Urothelium cell line (cell line): Measurements from ENCODE around the gene ELAVL2.

Experiments used
- DNase-seq: peaks from one replicate; pipeline ENCODE4 v3.0.0; 2011; ENCODE audit warnings: low spot score, mixed read lengths
- FAIRE-seq: peaks from 2 replicates; lab custom pipeline; 2011; peaks lifted over from hg19 to GRCh38; lab: Jason Lieb, UNC

Gene ELAVL2

GRCh38 chr9:23826120-23826629, at the start of gene ELAVL2:
ELAVL2 (minus strand) TSS chr9:23826240; CDS start chr9:23762234, 64,006 bp downstream.
- DNase-seq (peak; percentile 86), FAIRE-seq (no peak)

DNA sequence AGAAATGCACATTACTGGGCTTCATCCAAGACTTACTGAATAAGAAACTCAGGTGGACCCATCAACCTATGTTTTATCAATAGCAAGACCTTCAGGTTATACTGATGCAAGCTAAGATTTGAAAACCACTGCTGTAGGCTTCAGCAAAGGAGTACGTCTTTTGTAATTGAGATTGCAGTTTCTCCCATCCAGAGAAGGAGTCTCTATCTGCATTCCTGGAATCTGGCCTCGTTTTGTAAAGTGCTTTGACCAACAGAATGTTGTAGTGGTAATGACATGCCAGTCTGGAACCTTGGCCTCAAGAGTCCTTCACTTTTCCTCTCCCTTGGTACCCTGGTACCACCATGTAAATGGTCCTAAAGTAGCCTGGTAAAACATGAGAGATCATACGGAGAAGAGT, 32.2 kb upstream of the ELAVL2 start:
- FAIRE-seq, result no peak

DNA sequence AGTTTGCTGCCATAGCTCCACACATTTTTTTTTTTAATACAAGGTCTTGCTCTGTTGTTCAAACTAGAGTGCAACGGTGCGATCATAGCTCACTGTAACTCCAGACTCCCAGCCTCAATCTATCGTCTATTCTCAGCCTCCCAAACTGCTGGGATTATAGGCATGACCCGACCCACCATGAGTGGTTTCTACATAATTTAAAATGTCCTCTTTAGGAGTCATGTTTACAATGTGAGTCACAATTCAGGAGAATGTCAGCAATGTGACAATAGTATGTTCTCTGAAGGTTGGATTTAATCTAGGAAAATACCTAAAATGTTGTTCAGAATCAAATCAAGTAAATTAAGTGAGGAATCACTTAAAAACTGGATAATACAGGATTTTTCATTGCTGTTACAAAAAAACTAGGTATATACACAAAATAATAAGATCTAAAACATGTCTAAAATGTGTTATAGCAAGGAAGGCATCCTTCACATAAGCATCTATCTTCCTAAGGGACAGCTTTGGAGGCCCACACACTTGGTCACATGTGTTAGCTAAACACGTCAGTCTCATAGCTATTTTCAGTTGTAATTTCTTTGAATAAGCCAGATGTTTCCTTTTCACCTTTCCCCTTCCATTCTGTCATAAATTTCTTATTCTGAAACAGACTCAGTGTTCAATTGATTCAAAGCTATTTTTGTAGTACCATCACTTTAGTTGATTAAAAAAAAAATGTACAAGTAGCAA, 30.0 kb upstream of the ELAVL2 start:
- DNase-seq (no peak), FAIRE-seq (no peak)

More for the DNA sequence above, 32.2 kb upstream of the ELAVL2 start:
- no peak for DNase-seq

DNA sequence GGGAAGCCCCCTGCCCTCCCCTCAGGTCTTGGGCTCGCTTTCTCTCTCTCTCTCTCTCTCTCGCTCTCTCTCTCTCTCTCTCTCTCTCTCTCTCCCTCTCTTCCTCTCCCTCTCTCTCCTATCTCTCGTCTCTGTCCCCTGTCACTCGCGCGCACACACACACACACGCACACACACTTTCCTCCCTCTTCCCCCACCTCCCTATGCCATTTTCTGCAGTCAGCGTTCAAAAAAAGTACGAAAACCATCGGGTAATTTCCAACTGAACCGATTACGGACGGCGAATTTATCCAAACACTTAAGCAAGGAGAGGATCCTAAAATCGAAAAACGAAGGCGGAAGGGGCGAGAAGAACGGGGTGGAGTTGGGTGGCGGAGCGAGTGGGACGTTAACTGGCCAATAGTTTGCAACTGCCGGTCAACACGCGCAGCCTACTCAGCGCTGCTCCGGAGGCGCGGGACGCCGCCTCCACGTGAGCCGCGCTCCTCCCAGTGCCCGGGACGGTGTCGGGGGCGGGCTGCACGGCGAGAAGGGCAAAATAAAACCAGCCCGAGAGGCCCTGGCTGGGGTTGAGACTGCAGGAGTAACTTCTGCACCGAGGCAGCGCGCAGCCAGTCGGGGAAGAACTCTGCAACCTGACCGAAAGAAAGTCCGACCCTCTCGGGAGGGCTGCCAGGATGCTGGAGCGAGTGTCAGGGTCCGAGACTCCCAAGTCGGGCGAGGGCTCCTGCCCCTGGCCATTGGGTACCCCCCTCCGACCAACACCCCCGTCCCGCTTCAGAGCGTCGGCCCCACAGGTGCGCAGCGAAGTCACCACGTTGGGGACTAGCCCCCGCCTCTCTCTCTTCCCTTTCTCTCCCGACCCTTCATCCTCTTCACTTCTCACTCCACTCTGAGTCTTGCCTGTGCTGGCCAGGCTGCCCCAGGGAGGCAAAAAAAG, 24.9 kb upstream of the ELAVL2 start:
- FAIRE-seq (peak; percentile 37), DNase-seq (peak; percentile 73)

GRCh38 chr9:23850242-23850689, 24.2 kb upstream of the ELAVL2 start:
- DNase-seq (peak; percentile 27), FAIRE-seq (no peak)

DNA sequence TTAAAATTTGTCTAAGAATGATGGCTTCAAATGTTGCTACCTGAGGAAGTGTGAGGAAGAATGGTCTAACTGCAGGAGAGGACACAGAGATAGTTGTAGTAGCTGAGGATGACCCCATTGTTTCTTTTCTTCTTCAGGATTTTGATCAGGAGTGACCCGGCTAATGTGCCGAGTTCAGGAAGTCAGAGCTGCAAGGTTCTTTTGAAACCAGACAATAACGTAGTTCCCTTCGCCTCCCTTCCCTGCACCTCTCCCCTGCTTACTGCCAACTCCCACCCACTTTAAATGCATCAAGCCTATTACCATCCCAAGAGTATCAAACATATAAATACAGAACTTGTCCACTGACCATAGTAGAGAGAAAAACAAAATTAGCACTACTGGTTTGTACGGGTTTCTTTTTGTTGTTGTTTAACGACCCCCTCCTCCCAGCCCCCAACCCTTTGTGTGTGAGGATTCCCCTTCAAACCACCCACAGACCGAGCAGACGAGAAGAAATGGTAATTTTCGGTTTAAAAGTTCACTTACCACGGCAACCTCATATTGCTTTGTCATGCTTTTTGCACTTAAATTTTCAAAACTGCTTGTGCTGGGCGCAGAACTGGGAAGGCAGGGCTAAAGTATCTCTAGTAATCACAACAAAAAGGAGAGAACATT, 23.5 kb upstream of the ELAVL2 start:
- no peak for FAIRE-seq

DNA sequence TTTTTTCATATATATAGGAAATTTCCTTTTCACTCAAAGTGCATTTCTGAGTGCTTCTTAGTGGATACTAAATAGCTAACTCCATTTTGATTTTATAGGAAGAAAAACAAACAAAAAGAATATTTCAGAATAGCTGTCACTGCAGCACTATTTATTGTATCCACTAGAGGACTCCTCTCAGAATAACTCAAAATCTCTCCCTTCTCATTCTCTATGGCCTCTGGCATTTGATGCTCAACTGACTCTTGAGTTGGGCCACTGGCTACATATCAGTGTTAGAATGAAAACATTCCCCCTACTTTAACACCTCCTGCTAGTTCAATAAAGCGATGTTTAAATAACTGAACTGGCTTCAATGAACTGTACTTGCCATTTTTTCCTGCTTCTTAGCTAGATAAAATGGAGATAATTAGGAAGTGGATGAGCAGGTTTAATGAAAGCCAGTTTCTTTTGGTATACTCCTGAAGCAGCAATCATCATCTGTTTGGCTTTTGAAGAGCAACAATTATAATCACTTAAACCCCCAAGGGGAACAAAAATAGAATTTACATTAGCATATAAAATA, 16.6 kb upstream of the ELAVL2 start:
- DNase-seq (no peak), FAIRE-seq (no peak)

More for the DNA sequence above, 23.5 kb upstream of the ELAVL2 start:
- no peak for DNase-seq

- no peak for FAIRE-seq
- no peak for DNase-seq
Observed at GRCh38 chr9:23841304-23841703, 15.3 kb upstream of the ELAVL2 start.

DNA sequence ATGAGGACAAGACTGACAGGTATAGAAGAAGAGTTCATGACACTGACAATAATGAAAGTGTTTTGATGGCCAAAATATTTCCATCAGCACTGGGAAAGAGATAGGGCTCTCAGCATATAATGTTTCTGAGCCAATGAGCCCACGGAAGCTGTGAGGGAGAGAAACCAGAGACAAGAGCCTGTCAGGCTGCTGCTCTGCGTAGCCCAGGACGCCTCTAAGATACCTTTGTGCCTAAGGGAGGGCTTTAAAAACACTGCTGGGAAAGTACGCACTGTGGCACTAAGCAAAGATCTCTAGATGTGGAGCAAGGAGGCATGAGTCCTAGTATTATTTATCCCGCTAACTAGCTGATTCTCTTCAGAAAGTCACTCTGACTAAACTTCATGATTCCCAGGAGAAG, 11.0 kb upstream of the ELAVL2 start:
- DNase-seq (no peak), FAIRE-seq (no peak)

GRCh38 chr9:23830929-23831730, 5.1 kb upstream of the ELAVL2 start:
- FAIRE-seq (no peak), DNase-seq (no peak)

DNA sequence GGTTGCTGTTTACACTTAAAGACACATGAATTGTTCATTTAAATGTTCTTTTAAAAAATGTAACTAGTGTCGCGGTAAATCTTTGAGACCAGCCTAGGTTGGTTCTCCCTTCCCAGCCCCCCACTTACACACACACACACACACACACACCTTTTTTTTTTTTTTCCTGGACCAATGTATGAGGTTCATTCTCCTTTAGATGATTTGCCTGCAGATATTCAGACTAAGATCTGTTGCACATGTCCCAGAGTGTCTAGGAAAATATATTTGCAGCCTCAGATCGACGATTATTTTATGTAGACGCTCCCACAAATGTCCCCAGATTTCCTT, 4.4 kb upstream of the ELAVL2 start:
- no peak for DNase-seq
- no peak for FAIRE-seq

- DNase-seq (no peak), FAIRE-seq (no peak)
Observed at GRCh38 chr9:23829580-23830475, 3.8 kb upstream of the ELAVL2 start.

- FAIRE-seq (no peak), DNase-seq (no peak)
Observed at GRCh38 chr9:23825700-23826099, 340 bp downstream of the ELAVL2 start.

GRCh38 chr9:23824830-23825591, 1.0 kb downstream of the ELAVL2 start:
- no peak for FAIRE-seq
- DNase-seq, result peak; percentile 25

DNA sequence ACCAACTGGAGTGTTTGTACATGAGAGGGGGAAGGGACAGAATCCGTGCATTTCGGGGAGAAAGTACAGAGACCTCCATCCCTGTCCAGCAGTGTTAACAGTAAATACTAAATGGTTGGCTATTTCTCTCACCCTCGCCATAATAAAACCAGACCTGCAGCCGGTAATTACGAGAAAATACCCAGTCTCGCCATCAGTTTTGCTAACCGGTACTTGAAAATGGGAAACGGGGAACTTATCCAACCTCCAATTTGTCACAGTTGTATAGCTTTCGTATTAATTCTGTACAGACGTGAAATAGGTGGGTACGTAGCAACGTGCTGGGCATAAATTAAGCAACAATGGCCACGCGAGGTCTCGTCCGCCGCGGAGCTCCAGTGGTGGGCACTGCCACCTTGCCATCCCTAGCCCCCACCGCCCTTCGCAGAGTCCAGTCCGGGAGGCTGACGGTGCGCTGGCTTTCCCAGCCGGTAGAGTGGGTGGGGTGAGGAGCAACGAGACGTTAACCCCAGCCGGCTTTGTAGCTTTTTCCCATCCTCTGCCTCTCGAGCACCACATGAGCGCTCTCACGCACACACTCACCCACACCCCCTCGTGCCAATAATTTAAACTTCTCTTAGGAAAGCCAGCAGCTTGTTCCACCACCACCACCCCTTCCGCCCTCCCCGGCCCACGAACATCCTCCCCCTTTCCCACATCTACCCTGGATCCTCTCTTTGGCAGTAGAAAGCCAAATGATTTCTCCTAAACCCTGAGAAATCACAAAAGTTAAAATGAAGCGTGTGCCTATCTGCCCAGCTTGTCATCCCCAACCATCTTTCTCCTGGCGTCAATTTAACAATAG, 1.8 kb downstream of the ELAVL2 start:
- FAIRE-seq (no peak), DNase-seq (no peak)

- FAIRE-seq (no peak), DNase-seq (no peak)
Observed at GRCh38 chr9:23823269-23823668, 2.8 kb downstream of the ELAVL2 start.
